CD4-positive, alpha-beta T cell treated with Interleukin-6 at 100 ng/mL for 8 hours (primary cell): Measurements from ENCODE around the gene ABCF3.

Experiments
- DNase-seq: peaks from one replicate; pipeline ENCODE4 v3.0.0-alpha.2; 2020; ENCODE audit warnings: mixed read lengths, low spot score

Gene ABCF3

DNA sequence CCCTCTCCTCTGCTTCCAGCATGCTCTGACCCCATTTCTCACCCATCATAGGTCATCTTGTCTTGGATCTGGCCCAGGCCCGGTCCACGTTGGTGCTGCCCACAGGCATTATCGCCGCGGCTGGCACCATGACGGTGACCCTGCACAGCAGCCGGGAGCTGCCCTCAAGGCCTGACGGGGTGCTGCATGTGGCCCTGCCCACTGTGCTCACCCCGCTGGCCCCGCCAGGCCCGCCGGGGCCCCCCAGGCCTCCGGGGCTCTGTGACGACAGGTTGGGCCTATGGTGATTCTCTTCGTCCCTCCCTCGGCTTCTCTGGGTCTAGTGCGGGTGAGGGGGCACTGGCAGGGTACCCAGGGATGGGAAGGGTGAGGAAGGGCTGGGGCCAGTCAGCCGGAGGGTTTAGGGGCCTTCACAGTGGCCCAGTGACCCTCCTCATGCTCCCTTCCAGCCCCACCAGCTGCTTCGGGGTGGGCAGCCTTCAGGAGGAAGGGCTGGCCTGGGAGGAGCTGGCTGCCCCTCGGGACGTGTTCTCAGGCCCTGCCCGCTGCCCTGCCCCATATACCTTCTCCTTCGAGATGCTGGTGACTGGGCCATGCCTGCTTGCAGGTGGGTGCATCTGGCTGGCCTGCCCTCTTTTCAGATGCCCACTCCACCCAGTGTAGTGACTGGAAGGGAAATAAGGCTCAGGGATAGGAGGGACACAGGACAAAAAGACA is 47.3 kb downstream of the ABCF3 start:
- no peak for DNase-seq

GRCh38 chr3:184234224-184234623 is 48.2 kb downstream of the ABCF3 start:
- DNase-seq: no peak

GRCh38 chr3:184234671-184235380 is 48.8 kb downstream of the ABCF3 start:
- no peak for DNase-seq

DNA sequence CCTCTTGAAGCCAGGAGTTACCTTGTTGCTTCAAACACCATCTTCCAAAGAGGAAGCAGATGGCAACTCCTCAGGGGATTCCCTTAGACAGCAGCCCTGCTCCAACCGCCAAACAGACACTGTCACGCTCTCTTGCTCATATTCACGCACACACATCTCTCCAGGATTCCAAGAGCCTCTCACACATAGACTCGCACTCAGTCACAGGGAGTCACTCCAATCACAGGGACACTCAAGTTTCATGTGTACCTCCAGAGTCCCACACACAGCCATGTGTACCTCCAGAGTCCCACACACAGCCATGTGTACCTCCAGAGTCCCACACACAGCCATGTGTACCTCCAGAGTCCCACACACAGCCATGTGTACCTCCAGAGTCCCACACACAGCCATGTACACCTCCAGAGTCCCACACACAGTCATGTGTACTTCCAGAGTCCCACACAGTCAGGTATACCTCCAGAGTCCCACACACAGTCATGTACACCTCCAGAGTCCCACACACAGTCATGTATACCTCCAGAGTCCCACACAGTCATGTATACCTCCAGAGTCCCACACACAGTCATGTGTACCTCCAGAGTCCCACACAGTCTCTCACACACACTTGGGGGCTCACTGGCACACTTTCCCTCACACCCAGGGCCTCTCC is 49.5 kb downstream of the ABCF3 start:
- no peak for DNase-seq

GRCh38 chr3:184236033-184236410 is 50.0 kb downstream of the ABCF3 start:
- no peak for DNase-seq

- no peak for DNase-seq
Measured at GRCh38 chr3:184236636-184237035, 50.6 kb downstream of the ABCF3 start.

DNA sequence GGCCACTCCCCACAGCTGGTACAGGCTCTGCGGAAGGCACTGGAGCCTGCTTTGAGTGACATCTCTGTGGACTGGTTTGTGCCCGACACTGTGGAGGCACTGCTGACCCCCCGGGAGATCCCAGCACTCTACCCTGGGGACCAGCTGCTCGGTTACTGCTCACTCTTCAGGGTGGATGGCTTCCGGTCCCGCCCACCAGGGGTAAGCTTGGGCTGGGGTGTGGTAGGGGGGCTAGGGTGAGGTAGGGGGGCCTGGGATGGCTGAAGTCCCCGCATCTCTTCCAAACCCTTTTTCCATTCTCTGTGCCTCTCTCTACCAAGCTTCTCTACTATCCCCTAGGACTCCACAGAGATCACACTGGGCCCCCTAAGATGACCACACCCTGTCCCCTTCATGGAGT is 51.2 kb downstream of the ABCF3 start:
- DNase-seq: no peak

- DNase-seq: no peak
Measured at GRCh38 chr3:184237807-184238206, 51.8 kb downstream of the ABCF3 start.

DNA sequence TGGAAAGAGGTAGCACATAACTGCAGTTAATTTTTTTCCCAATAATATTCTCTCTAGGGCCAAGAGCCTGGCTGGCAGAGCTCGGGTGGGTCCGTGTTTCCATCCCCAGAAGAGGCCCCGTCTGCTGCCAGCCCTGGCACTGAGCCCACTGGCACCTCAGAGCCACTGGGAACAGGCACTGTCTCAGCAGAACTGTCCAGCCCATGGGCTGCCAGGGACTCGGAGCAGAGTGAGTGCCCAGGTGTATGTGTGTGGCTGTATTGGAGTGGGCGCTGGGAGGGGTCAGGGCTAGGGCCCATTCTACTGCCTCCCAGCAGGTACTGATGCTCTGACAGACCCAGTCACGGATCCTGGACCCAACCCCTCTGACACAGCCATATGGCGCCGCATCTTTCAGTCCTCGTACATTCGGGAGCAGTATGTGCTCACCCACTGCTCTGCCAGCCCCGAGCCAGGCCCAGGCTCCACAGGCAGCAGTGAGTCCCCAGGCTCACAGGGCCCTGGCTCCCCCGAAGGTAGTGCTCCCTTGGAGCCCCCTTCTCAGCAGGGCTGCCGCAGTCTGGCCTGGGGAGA is 52.3 kb downstream of the ABCF3 start:
- no peak for DNase-seq

DNA sequence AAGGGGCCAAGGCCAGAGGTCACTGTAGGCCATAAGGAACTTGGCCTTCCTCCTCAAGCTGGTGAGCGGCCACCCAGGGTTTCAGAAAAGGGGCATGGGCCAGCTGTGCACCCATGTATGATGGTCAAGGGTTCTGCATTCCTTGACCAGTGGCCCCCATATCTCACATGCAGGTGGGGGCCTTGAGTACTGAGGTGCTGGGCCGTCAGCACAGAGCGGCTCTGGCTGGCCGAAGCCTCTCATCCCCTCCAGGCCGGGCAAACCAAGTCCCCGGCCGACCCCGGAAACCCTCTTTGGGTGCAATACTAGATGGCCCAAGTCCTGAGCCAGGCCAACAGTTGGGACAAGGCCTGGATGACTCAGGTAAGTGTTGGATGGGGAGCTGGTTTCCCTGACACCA is 53.2 kb downstream of the ABCF3 start:
- DNase-seq: no peak

DNA sequence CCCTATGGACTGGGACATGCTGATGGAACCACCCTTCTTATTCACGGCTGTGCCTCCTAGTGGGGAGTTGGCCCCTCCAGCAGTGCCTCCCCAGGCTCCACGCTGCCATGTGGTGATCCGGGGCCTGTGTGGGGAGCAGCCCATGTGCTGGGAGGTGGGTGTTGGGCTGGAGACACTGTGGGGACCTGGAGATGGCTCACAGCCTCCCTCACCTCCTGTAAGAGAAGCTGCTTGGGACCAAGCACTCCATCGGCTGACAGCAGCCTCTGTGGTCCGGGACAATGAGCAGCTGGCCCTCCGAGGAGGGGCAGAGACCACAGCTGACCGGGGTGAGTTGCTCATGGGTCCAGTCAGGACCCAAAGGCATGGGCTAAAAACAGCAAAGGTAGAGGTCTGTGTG is 53.7 kb downstream of the ABCF3 start:
- no peak for DNase-seq

DNA sequence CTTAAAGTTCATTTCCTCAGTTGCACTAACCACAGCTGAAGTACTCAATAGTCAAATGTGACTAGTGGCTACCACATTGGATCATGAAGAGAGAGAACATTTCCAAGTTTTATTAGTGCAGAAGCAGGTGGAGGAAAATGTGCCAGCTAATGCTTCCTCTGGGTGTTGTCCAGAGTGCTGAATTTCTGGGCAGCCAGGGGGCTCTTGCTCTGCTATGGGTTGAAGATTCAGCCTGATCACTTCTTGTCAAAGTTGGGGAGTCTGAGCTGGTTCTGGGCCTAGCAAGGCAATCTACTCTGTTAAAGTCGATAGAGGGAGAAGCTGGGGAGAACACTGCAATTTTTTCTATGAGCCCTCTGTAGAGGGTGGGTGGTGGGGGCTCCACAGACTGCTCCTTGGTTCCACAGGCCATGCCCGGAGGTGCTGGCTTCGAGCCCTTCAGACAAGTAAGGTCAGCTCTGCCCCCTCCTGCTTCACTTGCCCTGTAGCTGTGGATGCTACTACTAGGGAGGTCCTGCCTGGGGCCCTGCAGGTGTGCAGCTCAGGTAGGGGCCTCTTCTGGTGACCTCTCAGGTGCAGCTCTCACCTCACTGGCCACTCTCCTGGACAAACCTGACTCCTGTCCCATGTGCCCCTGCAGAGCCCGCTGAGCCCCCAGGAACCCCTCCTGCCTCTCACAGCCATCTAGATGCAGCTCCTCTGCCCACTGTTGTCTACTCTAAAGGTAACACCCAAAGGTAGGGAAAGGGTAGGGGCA is 54.6 kb downstream of the ABCF3 start:
- DNase-seq: no peak

DNA sequence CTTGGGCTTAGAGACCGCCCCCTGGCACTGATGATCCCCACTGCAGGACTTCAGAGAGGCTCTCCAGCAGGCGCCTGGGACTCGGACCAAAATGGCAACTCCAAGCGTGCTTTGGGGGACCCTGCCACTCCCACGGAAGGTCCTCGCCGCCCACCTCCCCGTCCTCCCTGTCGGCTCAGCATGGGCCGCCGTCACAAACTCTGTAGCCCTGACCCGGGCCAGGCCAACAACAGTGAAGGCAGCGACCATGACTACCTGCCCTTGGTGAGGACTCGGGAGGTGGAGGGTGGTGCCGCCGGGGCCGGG is 55.1 kb downstream of the ABCF3 start:
- DNase-seq: no peak

- DNase-seq: no peak
Measured at GRCh38 chr3:184241447-184242296, 55.7 kb downstream of the ABCF3 start.

DNA sequence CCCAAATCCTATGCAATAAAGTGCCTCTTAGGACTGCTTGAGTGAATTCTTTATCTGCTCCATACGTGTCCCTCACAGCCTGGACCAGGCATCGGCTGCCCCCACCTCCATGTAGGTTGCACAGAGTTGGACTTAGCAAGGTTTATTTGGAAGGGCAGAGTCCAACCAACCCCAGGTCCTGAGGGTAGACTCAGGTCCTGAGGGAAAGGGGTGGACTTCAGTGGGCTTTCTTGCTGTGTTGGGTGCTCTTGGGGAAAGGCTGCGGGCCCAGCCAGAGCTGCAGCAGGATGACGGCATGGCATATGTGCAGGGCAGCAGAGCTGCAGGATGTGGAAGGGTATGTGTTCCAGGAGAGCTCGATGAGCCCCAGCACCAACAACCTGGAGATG is 56.3 kb downstream of the ABCF3 start:
- DNase-seq: no peak
